SK-N-SH treated with all-trans-retinoic acid at 6 μM for 48 hours (cell line): ENCODE measurements around the gene ZNF709.

Experiments
- ATAC-seq: fragments of 200-7000 bp; cut with Tn5 transposase; 3 replicates; pipeline ENCODE4 v1.9.1; 2020; ENCODE audit warnings: mild to moderate bottlenecking, moderate library complexity
- ARNTL ChIP-seq: fragments of 450-650 bp; formaldehyde crosslinking; IDR thresholded peaks from 2 replicates; pipeline ENCODE4 v1.5.0; 2020; ENCODE audit warnings: low read depth, mild to moderate bottlenecking, moderate library complexity, borderline replicate concordance
- BACH2 ChIP-seq: fragments of 250-450 bp; sonication (Bioruptor Pico); IDR thresholded peaks from 2 replicates; pipeline ENCODE4 v1.9.0; 2021; ENCODE audit warnings: mild to moderate bottlenecking, borderline replicate concordance
- CREB5 ChIP-seq: fragments of 250-450 bp; sonication (Bioruptor Pico); IDR thresholded peaks from 2 replicates; pipeline ENCODE4 v1.5.1; 2020; ENCODE audit warnings: low read depth, mild to moderate bottlenecking, moderate library complexity
- CSDC2 ChIP-seq: fragments of 250-450 bp; sonication (Bioruptor Pico); IDR thresholded peaks from 2 replicates; pipeline ENCODE4 v1.5.0; 2020; ENCODE audit warnings: mild to moderate bottlenecking, moderate library complexity
- CSRNP3 ChIP-seq: fragments of 250-450 bp; sonication (Bioruptor Pico); IDR thresholded peaks from 2 replicates; pipeline ENCODE4 v1.5.1; 2021; ENCODE audit warnings: mild to moderate bottlenecking, moderate library complexity
- GLIS3 ChIP-seq: fragments of 250-450 bp; sonication (Bioruptor Pico); IDR thresholded peaks from 2 replicates; pipeline ENCODE4 v1.5.0; 2020; ENCODE audit warnings: mild to moderate bottlenecking, moderate library complexity
- OSR1 ChIP-seq: fragments of 250-450 bp; sonication (Bioruptor Pico); IDR thresholded peaks from 2 replicates; pipeline ENCODE4 v1.8.0; 2022; ENCODE audit warnings: moderate library complexity, mild to moderate bottlenecking, inconsistent platforms
- POU6F1 ChIP-seq: fragments of 250-450 bp; sonication (Bioruptor Pico); IDR thresholded peaks from 2 replicates; pipeline ENCODE4 v1.8.0; 2021; ENCODE audit warnings: low read depth, mild to moderate bottlenecking, moderate library complexity, borderline replicate concordance
- RARB ChIP-seq: fragments of 250-450 bp; sonication (Bioruptor Pico); IDR thresholded peaks from 2 replicates; pipeline ENCODE4 v1.8.0; 2021; ENCODE audit warnings: mild to moderate bottlenecking, moderate library complexity
- TOX ChIP-seq: fragments of 250-450 bp; sonication (Bioruptor Pico); IDR thresholded peaks from 2 replicates; pipeline ENCODE4 v1.8.0; 2021; ENCODE audit warnings: mild to moderate bottlenecking, moderate library complexity, borderline replicate concordance
- ZC3H10 ChIP-seq: fragments of 250-450 bp; sonication (Bioruptor Pico); IDR thresholded peaks from 2 replicates; pipeline ENCODE4 v1.5.1; 2021; ENCODE audit warnings: mild to moderate bottlenecking, moderate library complexity
- ZFP30 ChIP-seq: fragments of 450-650 bp; formaldehyde crosslinking; IDR thresholded peaks from 2 replicates; pipeline ENCODE4 v1.5.0; 2022; ENCODE audit warnings: mild to moderate bottlenecking, moderate library complexity
- ZNF565 ChIP-seq: fragments of 450-650 bp; formaldehyde crosslinking; conservative IDR thresholded peaks from 2 replicates; pipeline ENCODE4 v1.5.0; 2020; ENCODE audit warnings: low read depth, mild to moderate bottlenecking, moderate library complexity
- TF ChIP-seq, protein P1 (sequence below): fragments of 250-450 bp; sonication (Bioruptor Pico); IDR thresholded peaks from 2 replicates; pipeline ENCODE4 v1.5.0; 2020; ENCODE audit warnings: mild to moderate bottlenecking, moderate library complexity
- TF ChIP-seq, protein P2 (sequence below): fragments of 250-450 bp; sonication (Bioruptor Pico); IDR thresholded peaks from 2 replicates; pipeline ENCODE4 v1.8.0; 2020; ENCODE audit warnings: mild to moderate bottlenecking, moderate library complexity, borderline replicate concordance

ZNF709 gene

GRCh38 chr19:12513531-12514061 is 29.0 kb upstream of the ZNF709 start:
- ATAC-seq = no peak; the same call in 2 of the 3 replicates
- no peak for TF ChIP-seq OSR1
- no peak for TF ChIP-seq ZNF565 (CRISPR knock-in tag)
- no peak for TF ChIP-seq TOX (CRISPR knock-in tag)
- TF ChIP-seq, protein P1, sequence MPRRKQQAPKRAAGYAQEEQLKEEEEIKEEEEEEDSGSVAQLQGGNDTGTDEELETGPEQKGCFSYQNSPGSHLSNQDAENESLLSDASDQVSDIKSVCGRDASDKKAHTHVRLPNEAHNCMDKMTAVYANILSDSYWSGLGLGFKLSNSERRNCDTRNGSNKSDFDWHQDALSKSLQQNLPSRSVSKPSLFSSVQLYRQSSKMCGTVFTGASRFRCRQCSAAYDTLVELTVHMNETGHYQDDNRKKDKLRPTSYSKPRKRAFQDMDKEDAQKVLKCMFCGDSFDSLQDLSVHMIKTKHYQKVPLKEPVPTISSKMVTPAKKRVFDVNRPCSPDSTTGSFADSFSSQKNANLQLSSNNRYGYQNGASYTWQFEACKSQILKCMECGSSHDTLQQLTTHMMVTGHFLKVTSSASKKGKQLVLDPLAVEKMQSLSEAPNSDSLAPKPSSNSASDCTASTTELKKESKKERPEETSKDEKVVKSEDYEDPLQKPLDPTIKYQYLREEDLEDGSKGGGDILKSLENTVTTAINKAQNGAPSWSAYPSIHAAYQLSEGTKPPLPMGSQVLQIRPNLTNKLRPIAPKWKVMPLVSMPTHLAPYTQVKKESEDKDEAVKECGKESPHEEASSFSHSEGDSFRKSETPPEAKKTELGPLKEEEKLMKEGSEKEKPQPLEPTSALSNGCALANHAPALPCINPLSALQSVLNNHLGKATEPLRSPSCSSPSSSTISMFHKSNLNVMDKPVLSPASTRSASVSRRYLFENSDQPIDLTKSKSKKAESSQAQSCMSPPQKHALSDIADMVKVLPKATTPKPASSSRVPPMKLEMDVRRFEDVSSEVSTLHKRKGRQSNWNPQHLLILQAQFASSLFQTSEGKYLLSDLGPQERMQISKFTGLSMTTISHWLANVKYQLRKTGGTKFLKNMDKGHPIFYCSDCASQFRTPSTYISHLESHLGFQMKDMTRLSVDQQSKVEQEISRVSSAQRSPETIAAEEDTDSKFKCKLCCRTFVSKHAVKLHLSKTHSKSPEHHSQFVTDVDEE = no peak
- TF ChIP-seq CSDC2 (CRISPR knock-in tag) = no peak
- no peak for TF ChIP-seq GLIS3 (CRISPR knock-in tag)
- no peak for TF ChIP-seq CREB5
- TF ChIP-seq, protein P2, sequence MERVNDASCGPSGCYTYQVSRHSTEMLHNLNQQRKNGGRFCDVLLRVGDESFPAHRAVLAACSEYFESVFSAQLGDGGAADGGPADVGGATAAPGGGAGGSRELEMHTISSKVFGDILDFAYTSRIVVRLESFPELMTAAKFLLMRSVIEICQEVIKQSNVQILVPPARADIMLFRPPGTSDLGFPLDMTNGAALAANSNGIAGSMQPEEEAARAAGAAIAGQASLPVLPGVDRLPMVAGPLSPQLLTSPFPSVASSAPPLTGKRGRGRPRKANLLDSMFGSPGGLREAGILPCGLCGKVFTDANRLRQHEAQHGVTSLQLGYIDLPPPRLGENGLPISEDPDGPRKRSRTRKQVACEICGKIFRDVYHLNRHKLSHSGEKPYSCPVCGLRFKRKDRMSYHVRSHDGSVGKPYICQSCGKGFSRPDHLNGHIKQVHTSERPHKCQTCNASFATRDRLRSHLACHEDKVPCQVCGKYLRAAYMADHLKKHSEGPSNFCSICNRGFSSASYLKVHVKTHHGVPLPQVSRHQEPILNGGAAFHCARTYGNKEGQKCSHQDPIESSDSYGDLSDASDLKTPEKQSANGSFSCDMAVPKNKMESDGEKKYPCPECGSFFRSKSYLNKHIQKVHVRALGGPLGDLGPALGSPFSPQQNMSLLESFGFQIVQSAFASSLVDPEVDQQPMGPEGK = no peak
- no peak for TF ChIP-seq ZC3H10 (CRISPR knock-in tag)
- no peak for TF ChIP-seq ARNTL
- TF ChIP-seq RARB = no peak

DNA sequence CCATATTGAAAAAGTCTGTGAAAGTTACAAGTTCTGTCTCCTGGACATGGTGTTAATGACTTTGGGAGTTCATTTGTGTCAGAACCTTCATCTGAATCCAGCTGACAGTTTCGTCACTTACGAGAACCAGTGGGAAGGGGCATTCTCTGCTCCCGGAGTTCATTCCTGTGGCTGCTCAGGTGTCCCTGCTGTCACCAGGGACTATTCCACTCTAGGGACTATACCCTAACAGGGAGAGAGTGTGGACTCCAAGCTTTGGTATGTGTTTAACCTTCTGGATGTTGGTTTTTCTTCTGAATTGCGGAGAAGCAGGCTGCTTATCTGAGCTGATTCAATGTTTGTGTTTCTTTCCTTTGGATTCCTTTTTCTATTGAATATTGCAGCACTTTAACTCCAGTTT is 12.4 kb upstream of the ZNF709 start:
- no peak for ATAC-seq

More for the DNA sequence above, 12.4 kb upstream of the ZNF709 start:
- no peak for TF ChIP-seq CSDC2 (CRISPR knock-in tag)
- no peak for TF ChIP-seq CSRNP3
- TF ChIP-seq BACH2 = no peak
- no peak for TF ChIP-seq RARB
- TF ChIP-seq ZNF565 (CRISPR knock-in tag) = no peak
- no peak for TF ChIP-seq CREB5
- TF ChIP-seq ZFP30 (CRISPR knock-in tag) = no peak
- no peak for TF ChIP-seq POU6F1
